A549 (cell line): ENCODE measurements around the gene TNFAIP8.

Experiments
- CTCF ChIP-seq: fragments of >200 bp; sonication (Bioruptor Twin); formaldehyde crosslinking; IDR thresholded peaks from 3 replicates; pipeline ENCODE4 v1.5.1; 2016
- MAX ChIP-seq: IDR thresholded peaks from 2 replicates; pipeline ENCODE4 v1.6.1; 2012
- MAZ ChIP-seq: fragments of 150-350 bp; IDR thresholded peaks from 2 replicates; pipeline ENCODE4 v1.6.1; 2014; ENCODE audit warnings: antibody characterized with exemption, low read depth, low read length, borderline replicate concordance
- POLR2A ChIP-seq: IDR thresholded peaks from 2 replicates; pipeline ENCODE4 v1.6.1; 2012; ENCODE audit warnings: mild to moderate bottlenecking, low read length
- POLR2AphosphoS2 ChIP-seq: conservative IDR thresholded peaks from 2 replicates; pipeline ENCODE4 v1.6.1; 2012; ENCODE audit warnings: low read length, improper control_type of control experiment, inconsistent platforms

- no peak for TF ChIP-seq POLR2AphosphoS2
- TF ChIP-seq POLR2A, result no peak
- TF ChIP-seq CTCF, result no peak
- TF ChIP-seq MAZ, result no peak
- no peak for TF ChIP-seq MAX
Measured at GRCh38 chr5:119388619-119389190, 32.9 kb downstream of the TNFAIP8 start.
